ENCODE measurements around the gene ARMC5. TPM values are rescaled to one million over a fixed set of nuclear protein-coding genes. Genes with fewer than 3 reads are reported as not detected.

The ARMC5 gene
- total and polyA plus RNA-seq, 9 of the 15 experiments (the other 6 are each of a cell fraction or from before 2014, with no cell fraction given), result 0.11 to 13.5 (median 2.1) TPM

DNA sequence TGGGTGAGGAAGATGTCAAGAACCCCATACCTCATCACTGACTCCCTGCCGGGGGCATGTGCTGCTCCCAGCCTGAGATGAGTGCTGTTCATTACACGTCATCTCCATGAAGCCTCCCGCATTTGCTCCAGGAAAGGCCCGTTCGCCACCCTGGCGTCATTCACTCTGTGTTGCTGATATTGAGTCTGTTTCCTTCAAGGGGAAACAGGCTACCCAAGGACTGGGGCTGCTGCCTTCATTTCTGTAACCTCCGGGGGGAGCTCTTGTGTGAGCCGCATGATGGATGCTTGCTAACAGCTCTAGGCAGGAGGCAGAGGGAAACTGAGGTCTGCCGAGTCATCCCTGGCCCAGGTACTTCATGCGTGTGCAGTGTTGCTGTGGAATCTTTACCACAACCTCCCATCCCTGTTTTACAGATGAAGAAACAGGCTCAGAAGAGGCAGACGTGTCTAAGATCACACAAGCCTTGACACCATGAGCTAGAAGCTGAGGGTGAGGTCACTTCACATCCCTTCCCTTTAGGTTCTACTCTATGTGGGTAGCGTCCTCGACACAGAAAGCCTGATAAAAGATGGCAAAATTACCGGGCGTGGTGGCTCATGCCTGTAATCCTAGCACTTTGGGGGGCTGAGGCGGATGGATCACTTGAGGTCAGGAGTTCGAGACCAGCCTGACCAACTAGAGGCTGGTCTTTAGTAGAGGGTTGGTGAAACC, 3.5 kb upstream of the ARMC5 start (continued):
- TF ChIP-seq MAFG (tag; conservative IDR thresholded peaks at IDR 0.05) (peak; percentile 51), RCOR1 (IDR thresholded peaks at IDR 0.05; ENCODE audit: borderline replicate concordance in 1 of 2, low read depth in 2 of 2, low read length in 2 of 2) (peak in 1 of 2 experiments; percentile 54; a peak in 1 of 4 replicates), NBN (IDR thresholded peaks at IDR 0.05; ENCODE audit: low read depth) (peak; percentile 29; the same call in 1 of the 2 replicates), L3MBTL2 (IDR thresholded peaks at IDR 0.05) (peak; percentile 50; the same call in 1 of the 2 replicates), SMARCB1 (IDR thresholded peaks at IDR 0.05; ENCODE audit: insufficient read length, low read depth) (no peak), PRPF4 (IDR thresholded peaks at IDR 0.05; ENCODE audit: insufficient read depth, low read depth, low read length, poor library complexity, severe bottlenecking) (no peak), KAT8 (IDR thresholded peaks at IDR 0.05; ENCODE audit: low read depth) (no peak), PPARD (CRISPR knock-in tag; IDR thresholded peaks at IDR 0.05) (no peak), FOXK2 (conservative IDR thresholded peaks at IDR 0.05 in 1 of 2, IDR thresholded peaks at IDR 0.05 in 1 of 2; ENCODE audit: low read depth in 2 of 2) (0 out of 4 replicates have a peak, but pooled peaks of 1 of the 2 experiments have one; percentile 20), RAD51 (IDR thresholded peaks at IDR 0.05; ENCODE audit: borderline replicate concordance, low read depth) (no peak), ZNF431 (CRISPR knock-in tag; IDR thresholded peaks at IDR 0.05) (no peak), FOXA3 (CRISPR knock-in tag; conservative IDR thresholded peaks at IDR 0.05 in 1 of 2, IDR thresholded peaks at IDR 0.05 in 1 of 2) (no peak), CCAR2 (IDR thresholded peaks at IDR 0.05; ENCODE audit: low read depth, low read length) (no peak)
- TF ChIP-seq, protein P1, sequence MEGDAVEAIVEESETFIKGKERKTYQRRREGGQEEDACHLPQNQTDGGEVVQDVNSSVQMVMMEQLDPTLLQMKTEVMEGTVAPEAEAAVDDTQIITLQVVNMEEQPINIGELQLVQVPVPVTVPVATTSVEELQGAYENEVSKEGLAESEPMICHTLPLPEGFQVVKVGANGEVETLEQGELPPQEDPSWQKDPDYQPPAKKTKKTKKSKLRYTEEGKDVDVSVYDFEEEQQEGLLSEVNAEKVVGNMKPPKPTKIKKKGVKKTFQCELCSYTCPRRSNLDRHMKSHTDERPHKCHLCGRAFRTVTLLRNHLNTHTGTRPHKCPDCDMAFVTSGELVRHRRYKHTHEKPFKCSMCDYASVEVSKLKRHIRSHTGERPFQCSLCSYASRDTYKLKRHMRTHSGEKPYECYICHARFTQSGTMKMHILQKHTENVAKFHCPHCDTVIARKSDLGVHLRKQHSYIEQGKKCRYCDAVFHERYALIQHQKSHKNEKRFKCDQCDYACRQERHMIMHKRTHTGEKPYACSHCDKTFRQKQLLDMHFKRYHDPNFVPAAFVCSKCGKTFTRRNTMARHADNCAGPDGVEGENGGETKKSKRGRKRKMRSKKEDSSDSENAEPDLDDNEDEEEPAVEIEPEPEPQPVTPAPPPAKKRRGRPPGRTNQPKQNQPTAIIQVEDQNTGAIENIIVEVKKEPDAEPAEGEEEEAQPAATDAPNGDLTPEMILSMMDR (IDR thresholded peaks at IDR 0.05 in 2 of 3, conservative IDR thresholded peaks at IDR 0.05 in 1 of 3; ENCODE audit: insufficient read depth in 2 of 3, low read depth in 1 of 3, low read length in 3 of 3), result peak; percentile 67 to 80 (median 68)
- TF ChIP-seq, protein P2, sequence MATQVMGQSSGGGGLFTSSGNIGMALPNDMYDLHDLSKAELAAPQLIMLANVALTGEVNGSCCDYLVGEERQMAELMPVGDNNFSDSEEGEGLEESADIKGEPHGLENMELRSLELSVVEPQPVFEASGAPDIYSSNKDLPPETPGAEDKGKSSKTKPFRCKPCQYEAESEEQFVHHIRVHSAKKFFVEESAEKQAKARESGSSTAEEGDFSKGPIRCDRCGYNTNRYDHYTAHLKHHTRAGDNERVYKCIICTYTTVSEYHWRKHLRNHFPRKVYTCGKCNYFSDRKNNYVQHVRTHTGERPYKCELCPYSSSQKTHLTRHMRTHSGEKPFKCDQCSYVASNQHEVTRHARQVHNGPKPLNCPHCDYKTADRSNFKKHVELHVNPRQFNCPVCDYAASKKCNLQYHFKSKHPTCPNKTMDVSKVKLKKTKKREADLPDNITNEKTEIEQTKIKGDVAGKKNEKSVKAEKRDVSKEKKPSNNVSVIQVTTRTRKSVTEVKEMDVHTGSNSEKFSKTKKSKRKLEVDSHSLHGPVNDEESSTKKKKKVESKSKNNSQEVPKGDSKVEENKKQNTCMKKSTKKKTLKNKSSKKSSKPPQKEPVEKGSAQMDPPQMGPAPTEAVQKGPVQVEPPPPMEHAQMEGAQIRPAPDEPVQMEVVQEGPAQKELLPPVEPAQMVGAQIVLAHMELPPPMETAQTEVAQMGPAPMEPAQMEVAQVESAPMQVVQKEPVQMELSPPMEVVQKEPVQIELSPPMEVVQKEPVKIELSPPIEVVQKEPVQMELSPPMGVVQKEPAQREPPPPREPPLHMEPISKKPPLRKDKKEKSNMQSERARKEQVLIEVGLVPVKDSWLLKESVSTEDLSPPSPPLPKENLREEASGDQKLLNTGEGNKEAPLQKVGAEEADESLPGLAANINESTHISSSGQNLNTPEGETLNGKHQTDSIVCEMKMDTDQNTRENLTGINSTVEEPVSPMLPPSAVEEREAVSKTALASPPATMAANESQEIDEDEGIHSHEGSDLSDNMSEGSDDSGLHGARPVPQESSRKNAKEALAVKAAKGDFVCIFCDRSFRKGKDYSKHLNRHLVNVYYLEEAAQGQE (IDR thresholded peaks at IDR 0.05; ENCODE audit: borderline replicate concordance), result peak; percentile 41; the same call in 1 of the 2 replicates
- TF ChIP-seq, protein P2 (CRISPR knock-in tag; IDR thresholded peaks at IDR 0.05; ENCODE audit: low read depth), result no peak
